ENCODE data around the gene DCC. TPM values are rescaled to one million over a fixed set of nuclear protein-coding genes. Genes with fewer than 3 reads are reported as not detected.

DCC gene
- total RNA-seq, 2 experiments from 2014 or later: not detected

- H3K9me3 Mint-ChIP-seq: peaks cover 2% of the 10 kb centered on the region
- Histone ChIP-seq H3K36me3 (ENCODE audit: insufficient read depth, low read length) (no peaks in the 10 kb centered on the region), H3K27ac (ENCODE audit: low read depth in 1 of 2, low read length in 2 of 2) (no peak overlapping the region), H3K27me3 (ENCODE audit: control insufficient read depth in 1 of 2, insufficient read depth in 2 of 2, low read length in 2 of 2) (no peaks in the 10 kb centered on the region), H3K4me3 (ENCODE audit: low read length) (no peak overlapping the region), H3K4me1 (ENCODE audit: insufficient read depth, low read length) (no peaks in the 10 kb centered on the region), H3K9me3 (ENCODE audit: control insufficient read depth in 1 of 2, insufficient read depth in 1 of 2, low read length in 2 of 2) (peaks cover 0 to 4% of the 10 kb centered on the region in 2 experiments)
- no peak overlapping the region for H3K27ac Mint-ChIP-seq
- H3K4me3 Mint-ChIP-seq: no peak overlapping the region
- no peaks in the 10 kb centered on the region for H3K27me3 Mint-ChIP-seq
- intact Hi-C loops (cut with DNase I, micrococcal nuclease): no loop called here
- no peak for TF ChIP-seq CTCF (IDR thresholded peaks at IDR 0.05)
- ChIA-PET POLR2A (no interaction called here), CTCF (no interaction called here)
- no peaks in the 10 kb centered on the region for H3K4me1 Mint-ChIP-seq (ENCODE audit: low read depth)
- DNase-seq: no peak
- ATAC-seq (ENCODE audit: poor library complexity): no peak
- H3K36me3 Mint-ChIP-seq (ENCODE audit: low read depth): no peaks in the 10 kb centered on the region
Observed at GRCh38 chr18:52844323-52844722, 504.3 kb downstream of the DCC start.

GRCh38 chr18:52845036-52845435 lies 505.0 kb downstream of the DCC start:
- Mint-ChIP-seq H3K27me3 (no peaks in the 10 kb centered on the region), H3K4me1 (ENCODE audit: low read depth) (no peaks in the 10 kb centered on the region), H3K36me3 (ENCODE audit: low read depth) (no peaks in the 10 kb centered on the region), H3K4me3 (no peak overlapping the region), H3K27ac (no peak overlapping the region), H3K9me3 (peaks cover 2% of the 10 kb centered on the region)
- peaks cover 0 to 4% of the 10 kb centered on the region in 2 experiments for H3K9me3 ChIP-seq (ENCODE audit: control insufficient read depth in 1 of 2, insufficient read depth in 1 of 2, low read length in 2 of 2)
- intact Hi-C loops (cut with DNase I, micrococcal nuclease): no loop called here
- ChIA-PET POLR2A (no interaction called here), CTCF (no interaction called here)
- TF ChIP-seq CTCF (IDR thresholded peaks at IDR 0.05): no peak
- ATAC-seq (ENCODE audit: poor library complexity) (no peak), DNase-seq (no peak)
- H3K4me3 ChIP-seq (ENCODE audit: low read length): no peak overlapping the region
- H3K27ac ChIP-seq (ENCODE audit: low read depth in 1 of 2, low read length in 2 of 2): no peak overlapping the region
- no peaks in the 10 kb centered on the region for H3K27me3 ChIP-seq (ENCODE audit: control insufficient read depth in 1 of 2, insufficient read depth in 2 of 2, low read length in 2 of 2)
- H3K4me1 ChIP-seq (ENCODE audit: insufficient read depth, low read length): no peaks in the 10 kb centered on the region
- no peaks in the 10 kb centered on the region for H3K36me3 ChIP-seq (ENCODE audit: insufficient read depth, low read length)

- no peaks in the 10 kb centered on the region for H3K4me1 Mint-ChIP-seq (ENCODE audit: low read depth)
- no peak overlapping the region for H3K4me3 Mint-ChIP-seq
- H3K4me1 ChIP-seq (ENCODE audit: insufficient read depth, low read length): no peaks in the 10 kb centered on the region
- no peaks in the 10 kb centered on the region for H3K27me3 Mint-ChIP-seq
- TF ChIP-seq CTCF (IDR thresholded peaks at IDR 0.05): no peak
- no peak overlapping the region for H3K27ac Mint-ChIP-seq
- H3K27me3 ChIP-seq (ENCODE audit: control insufficient read depth in 1 of 2, insufficient read depth in 2 of 2, low read length in 2 of 2): no peaks in the 10 kb centered on the region
- no peak overlapping the region for H3K27ac ChIP-seq (ENCODE audit: low read depth in 1 of 2, low read length in 2 of 2)
- POLR2A ChIA-PET: no interaction called here
- intact Hi-C loops (cut with DNase I, micrococcal nuclease): no loop called here
- CTCF ChIA-PET: no interaction called here
- peaks cover 4% of the 10 kb centered on the region for H3K9me3 Mint-ChIP-seq
- H3K4me3 ChIP-seq (ENCODE audit: low read length): no peak overlapping the region
- no peak for DNase-seq
- H3K36me3 Mint-ChIP-seq (ENCODE audit: low read depth): no peaks in the 10 kb centered on the region
- ATAC-seq (ENCODE audit: poor library complexity): no peak
- no peaks in the 10 kb centered on the region for H3K36me3 ChIP-seq (ENCODE audit: insufficient read depth, low read length)
- H3K9me3 ChIP-seq (ENCODE audit: control insufficient read depth in 1 of 2, insufficient read depth in 1 of 2, low read length in 2 of 2): peaks cover 0 to 4% of the 10 kb centered on the region in 2 experiments
Observed at GRCh38 chr18:52850031-52850560, 510.1 kb downstream of the DCC start.
